OCI-LY1 (cell line): ENCODE data around the gene PRR16.

Experiments
- CTCF ChIP-seq: fragments of 200-600 bp; sonication (generic), shearing (Covaris generic); IDR thresholded peaks from 2 replicates; pipeline ENCODE4 v1.5.1; 2017; ENCODE audit warnings: mild to moderate bottlenecking, antibody characterized with exemption, low read length, moderate library complexity, mixed read lengths
- EZH2 ChIP-seq: fragments of 200-600 bp; sonication (generic), shearing (Covaris generic); IDR thresholded peaks from 2 replicates; pipeline ENCODE4 v1.8.0; 2017; ENCODE audit warnings: borderline replicate concordance, mixed run types, mild to moderate bottlenecking, antibody characterized with exemption, low read length, moderate library complexity, mixed read lengths

- TF ChIP-seq CTCF (no peak), EZH2 (no peak)
Observed at GRCh38 chr5:120504057-120504456, 40.0 kb downstream of the PRR16 start.
